NCI-H774 (cell line): Measurements from ENCODE around the gene EMC10.
A peak's percentile ranks its signal among the peaks of the same experiment; 100 is the strongest.
"Not testable (repeated sequence)": the region's sequence is repeated elsewhere in the genome, so short reads cannot be mapped to it uniquely, and the experiment has no call there.

Experiments
- DNase-seq: peaks from one replicate; lab custom pipeline; 2025; lab: John Stamatoyannopoulos, UW

The EMC10 gene

GRCh38 chr19:50476224-50476906, at the start of gene EMC10, which contains the start of gene GARIN5A:
TSS of gene EMC10 (plus strand) at chr19:50476507. CDS start at chr19:50476545, 38 bp downstream.
TSS of gene GARIN5A (minus strand) at chr19:50476848. CDS start at chr19:50476388, 460 bp downstream.
- peak; percentile 92 for DNase-seq

DNA sequence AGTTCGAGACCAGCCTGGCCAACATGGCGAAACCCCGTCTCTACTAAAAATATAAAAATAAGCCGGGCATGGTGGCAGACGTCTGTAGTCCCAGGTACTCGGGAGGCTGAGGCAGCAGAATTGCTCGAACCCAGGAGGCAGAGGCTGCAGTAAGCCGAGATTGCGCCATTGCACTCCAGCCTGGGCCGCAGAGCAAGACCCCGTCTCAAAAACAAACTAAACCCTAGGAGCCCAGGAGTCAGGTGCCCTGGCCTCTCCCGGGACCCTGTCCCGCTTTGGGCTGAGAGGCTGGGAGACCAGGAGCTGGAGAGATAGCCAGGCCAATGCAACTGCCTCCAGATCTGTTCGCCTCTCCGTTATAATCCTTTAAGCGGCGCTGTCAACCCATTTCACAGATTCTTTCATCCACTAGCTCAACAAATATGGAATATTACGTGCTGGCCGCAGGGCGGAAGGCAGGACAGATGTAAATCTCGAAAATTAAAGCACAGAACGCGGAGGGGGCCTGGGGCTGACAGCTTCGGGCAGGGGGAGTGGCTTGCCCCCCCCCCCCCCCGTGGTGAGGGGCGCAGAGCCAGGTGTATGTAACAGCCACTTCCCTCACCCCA, 48.9 kb upstream of the EMC10 start:
- DNase-seq = no peak

GRCh38 chr19:50427997-50428425, 48.3 kb upstream of the EMC10 start:
- DNase-seq = no peak

DNA sequence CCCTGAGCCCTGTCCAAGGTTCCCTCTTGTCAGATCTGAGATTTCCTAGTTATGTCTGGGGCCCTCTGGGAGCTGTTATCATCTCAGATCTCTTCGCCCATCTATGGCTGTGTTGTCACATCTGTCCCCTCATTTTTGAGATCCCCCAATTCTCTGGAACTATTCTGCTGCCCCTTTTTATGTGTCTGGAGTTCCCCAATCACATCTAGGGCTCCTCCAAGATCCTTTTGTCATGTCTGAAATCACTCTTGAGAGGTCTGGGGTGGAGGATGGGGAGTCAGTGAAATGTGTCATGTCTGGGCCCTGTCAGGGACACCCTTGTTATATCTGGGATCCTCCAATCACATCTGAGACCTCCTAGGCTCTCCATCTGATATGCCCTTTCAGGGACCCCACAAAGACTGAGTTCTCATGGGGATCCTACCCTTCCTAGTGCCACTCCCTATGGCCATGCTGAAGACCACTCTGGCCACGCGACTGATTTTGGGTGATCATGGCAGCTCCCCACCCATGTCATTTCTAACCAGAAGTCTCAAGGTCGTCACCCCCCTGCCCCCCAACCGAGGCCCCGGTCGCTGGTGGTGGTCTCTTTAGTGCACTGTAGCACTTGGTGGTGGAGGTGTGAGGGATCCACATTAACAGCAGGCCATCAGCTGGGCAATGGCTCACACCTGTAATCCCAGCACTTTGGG, 47.4 kb upstream of the EMC10 start:
- no peak for DNase-seq

DNA sequence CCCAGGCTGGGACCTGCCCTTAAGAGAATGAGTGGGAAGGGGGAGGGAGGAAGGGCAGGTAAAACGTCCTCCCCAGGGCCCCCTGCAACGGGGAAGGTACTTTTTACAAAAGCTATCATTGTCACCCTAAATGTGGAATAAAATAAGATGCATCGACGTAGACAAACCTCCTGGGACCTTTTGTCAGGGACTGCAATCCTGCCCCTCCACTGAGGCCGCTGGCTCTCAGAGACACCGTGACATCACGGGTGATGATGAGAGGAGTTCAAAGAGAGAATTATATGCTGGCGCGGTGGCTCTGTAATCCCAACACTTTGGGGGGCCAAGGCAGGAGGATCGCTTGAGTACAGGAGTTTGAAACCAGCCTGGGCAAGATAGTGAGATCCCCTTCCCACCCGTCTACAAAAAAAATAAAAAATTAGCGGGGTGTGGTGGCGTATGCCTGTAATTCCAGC, 45.4 kb upstream of the EMC10 start:
- DNase-seq = no peak

- DNase-seq = peak; percentile 66
Observed at GRCh38 chr19:50431343-50432220, 44.7 kb upstream of the EMC10 start.

GRCh38 chr19:50432221-50433028, 43.9 kb upstream of the EMC10 start, which contains the start of gene MYBPC2:
TSS of gene MYBPC2 (plus strand) at chr19:50432892. CDS start at chr19:50432954, 62 bp downstream.
- DNase-seq = no peak

GRCh38 chr19:50433201-50434180, 42.8 kb upstream of the EMC10 start:
- no peak for DNase-seq

DNA sequence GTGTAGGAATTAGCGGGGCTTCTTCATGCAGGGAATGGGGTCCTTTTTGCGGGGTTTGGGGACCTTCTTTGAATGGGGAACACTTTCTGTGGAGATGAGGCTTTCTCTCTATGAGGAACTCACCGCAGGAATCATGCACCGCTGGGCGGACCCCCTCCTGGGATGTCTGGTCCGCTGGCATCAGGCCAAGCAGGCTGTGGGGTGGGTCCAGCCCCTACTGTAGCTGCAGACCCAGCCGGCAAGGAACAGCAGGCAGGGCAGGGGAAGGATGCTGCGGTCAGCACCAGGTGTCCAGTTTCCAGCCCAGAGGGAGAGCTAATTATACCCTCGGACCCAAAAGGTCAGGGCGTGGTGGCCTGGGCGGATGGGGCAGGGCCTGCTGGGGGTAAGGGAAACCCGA, 41.8 kb upstream of the EMC10 start:
- no peak for DNase-seq

DNA sequence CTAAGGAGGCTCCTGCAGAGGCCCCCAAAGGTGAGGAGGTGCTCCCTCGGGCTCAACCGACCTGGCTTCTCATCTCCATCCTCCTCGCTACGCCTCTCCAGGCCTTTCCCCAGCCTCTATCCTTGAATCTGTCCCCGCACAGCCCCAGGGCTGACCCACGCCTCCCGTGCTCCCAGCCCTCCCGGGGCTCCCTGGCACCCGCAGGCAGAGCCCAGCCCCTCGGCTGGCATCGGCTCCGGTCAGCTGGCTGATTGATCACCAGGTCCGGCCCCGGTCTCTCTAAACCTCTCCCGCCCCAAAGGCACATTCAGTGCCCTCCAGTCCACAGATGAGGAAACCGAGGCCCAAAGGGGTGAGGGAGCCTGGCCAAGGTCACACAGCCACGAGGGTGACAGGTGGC, 41.1 kb upstream of the EMC10 start:
- DNase-seq = no peak

- DNase-seq = no peak
Observed at GRCh38 chr19:50435627-50436026, 40.7 kb upstream of the EMC10 start.

GRCh38 chr19:50437862-50438449, 38.4 kb upstream of the EMC10 start:
- DNase-seq = no peak

DNA sequence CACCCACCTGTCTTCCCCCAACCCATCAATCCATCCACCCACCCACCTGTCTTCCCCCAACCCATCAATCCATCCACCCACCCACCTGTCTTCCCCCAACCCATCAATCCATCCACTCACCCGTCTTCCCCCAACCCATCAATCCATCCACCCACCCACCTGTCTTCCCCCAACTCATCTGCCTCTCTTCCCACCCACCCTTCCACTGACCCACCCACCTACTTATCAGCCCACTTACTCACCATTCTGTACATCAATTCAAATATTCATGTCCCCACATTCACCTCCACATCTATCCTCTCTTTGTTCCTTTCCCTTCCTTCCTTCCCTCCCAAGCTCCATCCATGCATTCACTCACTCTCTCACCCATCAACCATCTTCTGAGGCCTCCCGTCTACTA, 37.2 kb upstream of the EMC10 start:
- not testable (repeated sequence) for DNase-seq

DNA sequence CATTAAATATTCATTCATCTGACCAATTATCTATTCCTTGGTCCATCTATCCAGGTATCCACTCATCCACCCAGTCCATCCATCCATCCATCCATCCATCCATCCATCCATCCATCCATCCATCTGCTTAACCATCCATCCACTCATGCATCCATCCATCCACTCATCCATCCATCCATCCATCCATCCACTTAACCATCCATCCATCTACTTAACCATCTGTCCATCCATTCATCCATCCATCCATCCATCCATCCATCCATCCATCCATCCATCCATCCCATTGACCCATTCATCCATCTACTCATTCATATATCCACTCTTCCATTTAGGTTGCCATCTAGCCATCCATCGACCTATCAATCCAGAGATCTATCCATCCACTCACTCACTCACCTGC, 32.2 kb upstream of the EMC10 start:
- no peak for DNase-seq

DNA sequence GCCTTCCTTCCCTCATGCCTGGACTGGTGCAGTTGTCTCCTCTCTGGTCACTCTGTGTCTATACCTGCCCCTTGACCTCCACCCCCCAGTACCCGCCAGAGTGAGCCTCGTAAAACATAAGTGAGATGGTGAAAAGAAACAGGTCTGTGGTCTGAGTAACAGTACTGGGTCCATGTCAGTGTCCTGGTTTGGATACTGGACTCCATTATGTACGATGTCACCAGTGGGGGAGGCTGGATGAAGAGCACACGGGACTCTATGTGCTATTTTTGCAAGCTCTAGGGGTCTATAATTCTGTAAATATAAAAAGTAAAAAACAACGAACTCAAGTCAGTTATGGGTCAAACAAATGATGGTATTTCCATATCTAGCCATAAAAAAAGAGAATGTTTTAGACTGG, 29.3 kb upstream of the EMC10 start:
- DNase-seq = no peak

GRCh38 chr19:50447750-50448149, 28.6 kb upstream of the EMC10 start:
- DNase-seq = no peak

GRCh38 chr19:50449236-50449899, 26.9 kb upstream of the EMC10 start:
- DNase-seq = no peak

- no peak for DNase-seq
Observed at GRCh38 chr19:50450369-50451222, 25.7 kb upstream of the EMC10 start.
